GM18861 (cell line): ENCODE results near the gene SEZ6L.
"Not testable (repeated sequence)": the region's sequence is repeated elsewhere in the genome, so short reads cannot be mapped to it uniquely, and the experiment has no call there.

Experiments
- ATAC-seq: cut with Tn5 transposase; IDR thresholded peaks from one replicate; pipeline ENCODE4 v1.9.1; 2021; ENCODE audit not compliant: unreplicated experiment

The SEZ6L gene

DNA sequence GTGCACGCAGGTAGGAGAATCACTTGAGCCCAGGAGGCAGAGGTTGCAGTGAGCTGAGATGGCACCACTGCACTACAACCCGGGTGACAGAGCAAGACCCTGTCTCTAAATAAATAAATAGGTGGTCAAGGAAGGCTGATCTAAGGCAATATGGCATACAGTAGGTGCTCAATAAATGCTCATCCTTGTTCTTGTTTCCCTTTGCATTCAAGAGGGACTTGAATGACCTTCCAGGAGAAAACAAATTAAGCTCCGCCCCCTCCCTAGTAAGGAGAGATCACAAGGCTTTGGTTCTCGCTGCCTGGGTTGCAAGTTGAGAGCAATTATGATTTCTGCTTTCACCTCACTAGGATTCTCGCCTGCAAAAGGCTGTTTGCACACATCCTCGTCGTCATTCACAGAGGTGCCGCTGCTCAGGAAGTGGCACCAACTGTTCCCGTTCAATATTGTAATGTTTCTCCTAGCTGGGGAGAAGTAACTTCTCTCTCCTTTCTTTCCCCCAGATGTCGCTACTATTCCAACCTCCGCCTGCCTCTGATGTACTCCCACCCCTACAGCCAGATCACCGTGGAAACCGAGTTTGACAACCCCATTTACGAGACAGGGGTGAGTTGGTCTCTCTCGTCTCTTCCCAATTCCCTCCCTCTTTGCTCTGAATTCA is 208.0 kb downstream of the SEZ6L start:
- ATAC-seq: no peak

DNA sequence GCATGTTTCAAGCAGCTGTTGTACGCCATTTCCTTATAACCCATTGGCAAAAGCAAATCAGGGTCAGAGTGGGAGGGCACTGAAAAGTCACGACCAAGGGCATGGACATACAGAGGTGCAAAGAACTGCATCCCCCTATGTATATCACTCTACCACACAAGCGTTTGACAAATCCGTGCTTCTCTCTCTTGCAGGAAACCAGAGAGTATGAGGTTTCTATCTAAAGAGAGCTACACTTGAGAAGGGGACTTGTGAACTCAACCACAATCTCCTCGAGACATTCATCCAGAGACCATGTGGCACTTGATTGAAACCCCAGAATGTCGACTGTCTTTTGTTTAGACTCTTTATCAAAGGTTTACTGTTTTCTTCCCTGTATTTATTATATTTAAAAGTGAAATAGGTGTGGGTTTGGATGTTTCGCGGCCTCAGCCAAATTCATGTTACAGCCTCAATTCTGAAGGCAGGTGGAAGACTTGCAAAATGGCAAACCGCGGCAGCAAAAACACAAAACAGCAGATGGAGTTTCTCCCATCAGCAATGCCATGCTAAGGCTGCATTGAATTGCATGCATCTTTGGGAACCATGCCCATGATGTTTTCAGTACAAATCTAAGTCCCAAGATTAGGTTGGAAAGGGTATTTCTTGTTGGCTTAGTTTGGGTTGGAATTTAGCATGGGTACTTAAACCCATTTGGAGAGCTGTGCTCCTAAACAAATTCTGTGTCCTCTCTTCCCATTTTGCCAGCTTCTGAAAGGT is 211.0 kb downstream of the SEZ6L start:
- no peak for ATAC-seq

DNA sequence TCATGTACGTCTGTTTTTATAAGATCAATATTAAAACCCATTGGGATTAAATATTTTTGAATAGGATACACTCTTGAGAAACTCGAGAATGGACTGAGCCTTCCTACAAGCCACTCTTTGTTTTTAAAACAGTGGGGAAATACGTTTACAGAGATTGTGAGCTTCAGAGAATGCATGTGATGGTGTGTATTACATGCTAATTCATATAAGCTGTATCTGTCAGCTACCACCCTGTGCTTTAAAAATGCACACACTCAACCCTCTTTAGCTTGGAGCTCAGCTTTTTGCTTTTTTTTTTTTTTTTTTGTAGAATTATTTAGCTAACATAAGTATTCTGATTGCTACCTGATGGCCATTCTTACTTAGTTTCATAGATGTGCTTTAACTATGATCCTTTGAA is 213.5 kb downstream of the SEZ6L start:
- ATAC-seq: no peak

- no peak for ATAC-seq
Measured at GRCh38 chr22:26383968-26384556, 214.8 kb downstream of the SEZ6L start.

GRCh38 chr22:26385164-26385563 is 215.9 kb downstream of the SEZ6L start:
- ATAC-seq: no peak

GRCh38 chr22:26389125-26389524 is 219.9 kb downstream of the SEZ6L start:
- no peak for ATAC-seq

- ATAC-seq: no peak
Measured at GRCh38 chr22:26391091-26391490, 221.8 kb downstream of the SEZ6L start.

GRCh38 chr22:26391623-26392022 is 222.4 kb downstream of the SEZ6L start:
- no peak for ATAC-seq

GRCh38 chr22:26393929-26394328 is 224.7 kb downstream of the SEZ6L start:
- no peak for ATAC-seq

DNA sequence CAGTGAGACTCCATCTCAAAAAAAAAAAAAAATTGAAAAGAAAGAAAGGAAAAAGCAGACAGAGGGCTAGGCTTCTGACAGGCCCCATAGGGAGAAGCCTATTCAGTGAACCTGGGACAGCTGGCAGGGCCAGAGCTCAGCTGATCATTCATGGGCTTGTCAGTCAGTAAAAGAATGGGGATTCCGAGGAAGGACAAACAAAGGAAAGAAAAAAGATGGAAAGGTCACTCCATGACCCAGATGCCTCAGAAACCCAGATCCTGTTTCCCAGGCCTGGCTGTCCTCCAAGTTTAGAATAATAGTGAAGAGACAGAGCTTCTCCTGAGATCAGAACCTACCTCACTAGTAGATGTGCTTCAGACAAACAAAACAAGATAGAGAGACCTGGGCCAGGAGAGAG is 225.5 kb downstream of the SEZ6L start:
- ATAC-seq: no peak

GRCh38 chr22:26395926-26396325 is 226.7 kb downstream of the SEZ6L start:
- no peak for ATAC-seq

DNA sequence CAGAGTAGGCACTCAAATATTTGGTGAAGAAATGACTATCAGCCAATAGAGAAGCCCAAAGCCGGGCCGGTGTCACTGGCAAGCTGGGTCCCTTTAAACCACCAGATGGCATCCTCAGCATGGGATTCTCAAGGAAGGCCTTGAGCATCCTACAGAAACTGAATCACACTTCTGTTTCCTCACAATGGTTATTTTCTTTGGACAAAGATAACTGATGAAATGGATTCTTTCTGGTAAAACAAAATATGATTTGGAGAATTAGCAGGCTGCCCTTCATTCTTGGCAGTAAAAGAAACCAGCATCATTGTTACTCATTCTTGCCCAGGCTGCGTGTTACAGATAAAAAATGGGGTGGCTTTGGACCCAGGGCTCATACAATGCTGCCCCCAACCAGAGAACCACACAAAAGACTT is 229.5 kb downstream of the SEZ6L start:
- no peak for ATAC-seq

- no peak for ATAC-seq
Measured at GRCh38 chr22:26399289-26399688, 230.0 kb downstream of the SEZ6L start.

DNA sequence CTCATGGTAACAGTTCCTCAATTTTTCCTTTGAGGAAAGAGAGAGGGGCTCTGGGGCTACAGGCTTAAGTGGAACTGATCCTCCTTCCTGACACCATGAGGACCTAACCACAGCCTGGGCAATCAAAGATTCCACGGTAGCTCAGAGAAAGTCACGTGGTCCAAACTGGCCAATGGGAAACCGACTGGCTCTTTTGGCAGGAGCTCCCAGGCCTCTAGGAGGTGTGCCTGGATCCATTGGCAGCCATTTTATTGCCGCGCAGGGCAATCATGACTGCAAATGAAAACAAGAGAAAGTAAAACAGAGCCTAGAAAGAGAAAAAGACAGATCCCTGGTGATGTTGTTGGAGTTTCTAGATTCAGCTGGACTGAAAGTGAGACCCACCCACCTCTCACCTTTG is 232.5 kb downstream of the SEZ6L start:
- no peak for ATAC-seq

- ATAC-seq: no peak
Measured at GRCh38 chr22:26404851-26405421, 235.7 kb downstream of the SEZ6L start.

- no peak for ATAC-seq
Measured at GRCh38 chr22:26406118-26406517, 236.9 kb downstream of the SEZ6L start.

GRCh38 chr22:26408562-26409220 is 239.4 kb downstream of the SEZ6L start:
- ATAC-seq: not testable (repeated sequence)

GRCh38 chr22:26409719-26410335 is 240.6 kb downstream of the SEZ6L start:
- ATAC-seq: no peak

- no peak for ATAC-seq
Measured at GRCh38 chr22:26410386-26410785, 241.1 kb downstream of the SEZ6L start.

- ATAC-seq: no peak
Measured at GRCh38 chr22:26414347-26414746, 245.1 kb downstream of the SEZ6L start.

GRCh38 chr22:26416256-26416655 is 247.0 kb downstream of the SEZ6L start:
- ATAC-seq: no peak
